Lower leg skin (tissue), 3 donors: ENCODE measurements around the gene SCGN.

Experiments used
- CTCF ChIP-seq, 3 donors: fragments of 450-650 bp; IDR thresholded peaks; one replicate each; pipeline ENCODE4 v1.5.1; 2016; ENCODE audit warnings: antibody characterized with exemption in 3 of 3, mild to moderate bottlenecking in 3 of 3, moderate library complexity in 2 of 3
- POLR2A ChIP-seq, 2 donors: fragments of 450-650 bp; IDR thresholded peaks; one replicate each; pipeline ENCODE4 v1.6.1; 2016 to 2017; ENCODE audit warnings: antibody characterized with exemption in 2 of 2, mild to moderate bottlenecking in 1 of 2, moderate library complexity in 1 of 2

DNA sequence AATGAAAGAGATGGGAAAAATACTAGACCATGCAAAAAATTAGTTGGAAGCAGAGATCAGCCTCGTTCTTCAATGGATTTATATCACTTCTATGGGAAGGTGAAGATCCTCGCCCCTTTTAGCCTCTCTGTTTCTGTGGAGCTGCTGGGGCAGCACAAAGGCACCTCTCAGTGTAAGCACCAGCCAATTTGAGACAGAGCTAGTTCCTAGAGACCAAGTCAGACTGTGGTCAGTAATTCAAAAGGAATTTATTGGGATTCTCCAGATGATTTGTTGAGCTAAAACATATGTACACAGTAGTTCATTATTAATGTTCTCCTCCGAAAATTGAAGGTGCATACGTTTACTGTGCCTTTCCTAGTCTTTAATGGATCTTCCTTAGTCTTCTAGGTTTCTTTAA, 42.4 kb downstream of the SCGN start:
- TF ChIP-seq POLR2A (IDR thresholded peaks at IDR 0.05) (no peak), CTCF (IDR thresholded peaks at IDR 0.05) (no peak)
